Measurements from ENCODE around the gene TMEM181. TPM values are rescaled to one million over a fixed set of nuclear protein-coding genes. Genes with fewer than 3 reads are reported as not detected.

The TMEM181 gene
- total and polyA plus RNA-seq, 12 donors, result 8.8 to 29.1 (median 20.5) TPM

DNA sequence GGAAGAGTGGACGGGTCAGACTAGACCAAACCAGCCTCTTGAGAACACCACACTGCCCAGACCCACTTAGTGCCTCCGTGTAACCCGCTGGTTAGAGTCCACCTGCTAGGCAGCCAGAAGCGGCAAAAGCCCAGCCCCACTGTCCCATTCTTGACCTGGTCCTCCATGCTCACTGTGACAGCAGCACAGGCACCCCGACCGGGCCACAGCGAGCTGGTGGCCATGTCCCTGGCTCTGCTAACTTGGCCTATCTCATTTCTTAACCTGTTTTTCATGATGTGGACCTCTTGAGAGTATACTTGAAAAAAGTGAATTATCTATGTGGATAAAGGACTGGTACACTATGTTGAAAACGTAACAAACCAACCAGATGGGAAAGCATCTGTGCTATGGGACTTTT lies 44.9 kb upstream of the TMEM181 start:
- H3K9me3 ChIP-seq (replicated peaks in 1 of 3), result no peaks in the 10 kb centered on the region
- peaks cover 0 to 8% of the 10 kb centered on the region in 2 donors for H3K4me1 ChIP-seq (replicated peaks in 1 of 2)
- H3K36me3 ChIP-seq (replicated peaks in 1 of 2), result no peaks in the 10 kb centered on the region
- no peak for DNase-seq
- peaks cover 8% of the 10 kb centered on the region for H3K27me3 ChIP-seq
- no peak overlapping the region for H3K27ac ChIP-seq
- 93 to 97% (median 94%) methylated on average over 4 to 8 of the region's 8 CpGs for WGBS, 4 donors
- no peak overlapping the region for H3K4me3 ChIP-seq
- intact Hi-C loops (cut with DNase I), result loop anchor here in 1 of 2 donors (5.0 kb wide), 1 partner anchor 293 kb away; no protein-coding TSS in a partner anchor
- TF ChIP-seq POLR2A (IDR thresholded peaks at IDR 0.05), result no peak
- TF ChIP-seq, protein P1, sequence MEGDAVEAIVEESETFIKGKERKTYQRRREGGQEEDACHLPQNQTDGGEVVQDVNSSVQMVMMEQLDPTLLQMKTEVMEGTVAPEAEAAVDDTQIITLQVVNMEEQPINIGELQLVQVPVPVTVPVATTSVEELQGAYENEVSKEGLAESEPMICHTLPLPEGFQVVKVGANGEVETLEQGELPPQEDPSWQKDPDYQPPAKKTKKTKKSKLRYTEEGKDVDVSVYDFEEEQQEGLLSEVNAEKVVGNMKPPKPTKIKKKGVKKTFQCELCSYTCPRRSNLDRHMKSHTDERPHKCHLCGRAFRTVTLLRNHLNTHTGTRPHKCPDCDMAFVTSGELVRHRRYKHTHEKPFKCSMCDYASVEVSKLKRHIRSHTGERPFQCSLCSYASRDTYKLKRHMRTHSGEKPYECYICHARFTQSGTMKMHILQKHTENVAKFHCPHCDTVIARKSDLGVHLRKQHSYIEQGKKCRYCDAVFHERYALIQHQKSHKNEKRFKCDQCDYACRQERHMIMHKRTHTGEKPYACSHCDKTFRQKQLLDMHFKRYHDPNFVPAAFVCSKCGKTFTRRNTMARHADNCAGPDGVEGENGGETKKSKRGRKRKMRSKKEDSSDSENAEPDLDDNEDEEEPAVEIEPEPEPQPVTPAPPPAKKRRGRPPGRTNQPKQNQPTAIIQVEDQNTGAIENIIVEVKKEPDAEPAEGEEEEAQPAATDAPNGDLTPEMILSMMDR (IDR thresholded peaks at IDR 0.05), result no peak

DNA sequence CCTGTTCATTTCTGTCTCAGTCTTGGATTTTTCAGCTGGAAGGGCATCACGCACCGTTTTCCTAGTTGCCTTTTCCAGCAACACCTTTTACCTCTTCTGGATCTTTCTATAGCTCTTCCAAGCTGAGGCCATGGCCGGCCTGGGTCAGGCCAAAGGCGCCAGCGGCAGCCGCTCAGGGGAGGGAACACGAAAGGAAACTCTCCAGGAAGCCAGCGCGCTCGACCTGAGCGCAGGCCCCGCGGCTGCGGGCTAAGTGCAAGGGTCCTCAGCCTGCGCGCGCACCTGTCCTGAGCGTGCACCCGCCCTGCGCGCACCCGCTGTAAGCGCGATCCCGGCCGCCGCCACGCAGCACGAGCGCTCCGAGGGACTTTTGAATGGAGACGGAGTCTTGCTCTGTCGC lies 43.8 kb upstream of the TMEM181 start:
- Histone ChIP-seq H3K4me1 (replicated peaks in 1 of 2) (peaks cover 0 to 8% of the 10 kb centered on the region in 2 donors), H3K36me3 (replicated peaks in 1 of 2) (no peaks in the 10 kb centered on the region), H3K27ac (no peak overlapping the region), H3K9me3 (replicated peaks in 1 of 3) (no peaks in the 10 kb centered on the region), H3K27me3 (peaks cover 8% of the 10 kb centered on the region), H3K4me3 (no peak overlapping the region)
- TF ChIP-seq POLR2A (IDR thresholded peaks at IDR 0.05), result no peak
- TF ChIP-seq, protein P1 (IDR thresholded peaks at IDR 0.05), result no peak
- intact Hi-C loops (cut with DNase I), result loop anchor here in 1 of 2 donors (5.0 kb wide), 1 partner anchor 294 kb away; no protein-coding TSS in a partner anchor
- DNase-seq, result no peak
- WGBS, 4 donors, result 19 to 26% (median 23%) methylated on average over 5 to 33 of the region's 33 CpGs

DNA sequence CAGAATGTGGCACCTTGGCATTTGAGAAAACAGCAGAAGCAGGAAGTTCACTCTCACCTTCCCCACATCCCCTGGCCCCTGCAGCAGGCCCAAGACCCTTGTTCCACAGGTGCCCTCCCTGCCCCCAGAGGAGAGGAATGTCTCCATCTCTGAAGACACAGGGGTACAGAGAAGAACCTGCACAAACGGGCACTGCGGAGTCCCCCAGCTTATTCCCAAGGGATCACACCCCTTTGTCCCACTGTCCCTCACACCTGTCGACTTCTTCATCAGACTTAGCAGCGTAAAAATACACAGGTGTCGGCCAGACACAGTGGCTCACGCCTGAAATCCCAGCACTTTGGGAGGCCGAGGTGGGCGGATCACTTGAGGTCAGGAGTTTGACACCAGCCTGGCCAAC lies 42.9 kb upstream of the TMEM181 start:
- intact Hi-C loops (cut with DNase I), result loop anchor here in 1 of 2 donors (5.0 kb wide), 1 partner anchor 295 kb away; no protein-coding TSS in a partner anchor
- no peak for DNase-seq
- 82 to 100% (median 86%) methylated on average over 2 to 8 of the region's 8 CpGs for WGBS, 4 donors
- Histone ChIP-seq H3K4me1 (replicated peaks in 1 of 2) (peaks cover 0 to 8% of the 10 kb centered on the region in 2 donors), H3K27me3 (peaks cover 8% of the 10 kb centered on the region), H3K27ac (no peak overlapping the region), H3K9me3 (replicated peaks in 1 of 3) (no peaks in the 10 kb centered on the region), H3K36me3 (replicated peaks in 1 of 2) (no peaks in the 10 kb centered on the region), H3K4me3 (no peak overlapping the region)
- no peak for TF ChIP-seq POLR2A (IDR thresholded peaks at IDR 0.05)
- TF ChIP-seq, protein P1 (IDR thresholded peaks at IDR 0.05), result no peak

DNA sequence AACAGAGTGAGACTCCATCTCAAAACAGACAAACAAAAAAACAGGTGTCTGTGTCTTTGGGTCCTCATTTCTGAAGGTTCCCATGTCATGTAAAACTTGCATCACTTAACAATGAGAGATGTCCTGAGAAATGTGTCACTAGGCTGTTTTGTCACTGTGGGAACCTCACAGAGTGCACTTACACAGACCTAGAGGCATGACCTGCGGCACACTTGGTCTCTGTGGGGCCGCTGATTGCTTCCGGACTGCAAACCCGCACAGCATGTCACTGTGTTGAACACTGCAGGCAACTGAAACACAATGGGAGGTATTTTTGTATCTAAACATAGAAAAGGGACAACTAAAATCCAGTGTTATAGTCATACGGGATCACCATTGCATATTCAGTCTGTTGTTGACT lies 42.3 kb upstream of the TMEM181 start:
- H3K27me3 ChIP-seq, result peaks cover 8% of the 10 kb centered on the region
- intact Hi-C loops (cut with DNase I), result loop anchor here in 1 of 2 donors (5.0 kb wide), 1 partner anchor 295 kb away; no protein-coding TSS in a partner anchor
- DNase-seq, result no peak

More for the DNA sequence above, 42.3 kb upstream of the TMEM181 start:
- Histone ChIP-seq H3K4me1 (replicated peaks in 1 of 2) (peaks cover 0 to 8% of the 10 kb centered on the region in 2 donors), H3K36me3 (replicated peaks in 1 of 2) (no peaks in the 10 kb centered on the region), H3K4me3 (no peak overlapping the region), H3K9me3 (replicated peaks in 1 of 3) (no peaks in the 10 kb centered on the region), H3K27ac (no peak overlapping the region)
- WGBS, 4 donors, result 70 to 80% (median 75%) methylated on average over 4 to 5 of the region's 5 CpGs
- TF ChIP-seq, protein P1 (IDR thresholded peaks at IDR 0.05), result no peak
- TF ChIP-seq POLR2A (IDR thresholded peaks at IDR 0.05), result no peak

All from adrenal gland (tissue), 12 donors.